Subcutaneous adipose tissue (tissue), 4 donors: ENCODE results near the gene NINJ1. TPM values are rescaled to one million over a fixed set of nuclear protein-coding genes. Genes with fewer than 3 reads are reported as not detected.

ENCODE experiments used
- CTCF ChIP-seq: fragments of 450-650 bp; IDR thresholded peaks from one replicate; pipeline ENCODE4 v1.5.1; 2016; ENCODE audit warnings: low read depth, mild to moderate bottlenecking, control low read depth, antibody characterized with exemption, moderate library complexity
- total RNA-seq, 4 donors: library from RNA; depleted of rRNA; stranded (reverse); fragments of >200 nt; gene quantifications; one replicate each; pipeline ENCODE4 v1.1.0, GENCODE V29; 2016

NINJ1 gene
- total RNA-seq, 4 donors from 2014 or later: 57.0 to 84.6 (median 69.0) TPM

GRCh38 chr9:93126151-93126781, 7.8 kb downstream of the NINJ1 start:
- no peak for TF ChIP-seq CTCF

- TF ChIP-seq CTCF: no peak
These were observed 8.6 kb downstream of the NINJ1 start for GRCh38 chr9:93125331-93125894.

- no peak for TF ChIP-seq CTCF
These were observed 9.3 kb downstream of the NINJ1 start for GRCh38 chr9:93124793-93125192.

DNA sequence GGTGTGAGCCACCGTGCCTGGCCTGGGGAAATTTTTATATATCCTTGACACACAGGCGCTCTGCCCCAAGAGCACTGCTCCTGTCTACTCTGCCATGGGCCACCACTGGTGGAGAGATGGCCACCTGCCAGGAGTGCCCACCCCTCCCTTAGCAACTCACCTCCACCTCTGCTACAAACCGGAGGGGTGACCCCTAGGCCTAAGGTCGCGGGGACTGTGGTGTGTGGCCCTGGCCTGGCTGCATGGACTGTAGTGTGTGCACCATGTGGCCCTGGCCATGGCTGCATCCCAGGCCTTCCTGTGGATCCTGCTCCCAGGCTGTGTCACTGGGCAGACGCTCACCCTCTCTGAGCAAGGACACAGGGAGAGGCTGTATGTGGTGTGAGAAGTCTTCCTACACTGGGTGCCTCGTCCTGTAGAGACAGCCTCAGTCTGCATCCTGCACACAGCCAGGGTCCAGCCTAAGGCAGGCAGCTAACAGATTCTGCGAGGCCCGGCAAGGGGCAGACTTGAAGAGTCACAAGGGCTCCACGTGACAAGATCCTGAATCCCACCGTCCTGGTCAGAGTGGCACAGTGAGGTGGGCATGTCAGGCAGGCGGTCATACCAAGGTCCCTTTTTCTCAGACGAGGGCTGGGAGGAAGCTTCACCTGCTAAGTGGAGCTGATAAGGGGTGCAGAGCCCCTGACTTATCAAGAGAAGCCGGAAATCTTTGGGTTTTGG, 10.3 kb downstream of the NINJ1 start:
- TF ChIP-seq CTCF: no peak

- TF ChIP-seq CTCF: no peak
These were observed 11.3 kb downstream of the NINJ1 start for GRCh38 chr9:93122721-93123221.

GRCh38 chr9:93121316-93122241, 12.5 kb downstream of the NINJ1 start:
- no peak for TF ChIP-seq CTCF
